HepG2 (cell line): ENCODE results near the gene HCFC1R1. TPM values are rescaled to one million over a fixed set of nuclear protein-coding genes. Genes with fewer than 3 reads are reported as not detected.

Experiments used
- AGO1 ChIP-seq: fragments of 200-400 bp; formaldehyde crosslinking; IDR thresholded peaks from 2 replicates; pipeline ENCODE4 v1.6.1; 2017; ENCODE audit warnings: mild to moderate bottlenecking, low read depth, low read length, moderate library complexity; ENCODE audit not compliant: poor library complexity, severe bottlenecking
- ESRRA ChIP-seq: sonication (generic); formaldehyde crosslinking; IDR thresholded peaks from 2 replicates; pipeline ENCODE4 v1.5.1; 2020; ENCODE audit warnings: mild to moderate bottlenecking, low read depth, missing genetic modification reagents
- FOXA1 ChIP-seq, 2 experiments: fragments of 450-650 bp in 1 of 2; sonication (generic) in 1 of 2; formaldehyde crosslinking in 1 of 2; IDR thresholded peaks; 2 replicates each; pipeline versions ENCODE4 v1.4.0 to v1.6.1; 2016 to 2020; ENCODE audit warnings: missing genetic modification reagents in 1 of 2
- IRF9 ChIP-seq: sonication (generic); formaldehyde crosslinking; IDR thresholded peaks from 2 replicates; pipeline ENCODE4 v1.8.0; 2022; ENCODE audit warnings: missing genetic modification reagents, mild to moderate bottlenecking, borderline replicate concordance
- JUNB ChIP-seq: sonication (generic); formaldehyde crosslinking; IDR thresholded peaks from 2 replicates; pipeline ENCODE4 v1.8.0; 2022; ENCODE audit warnings: missing genetic modification reagents, mild to moderate bottlenecking, borderline replicate concordance
- KAT2B ChIP-seq: fragments of 150-350 bp; IDR thresholded peaks from 2 replicates; pipeline ENCODE4 v1.6.1; 2014; ENCODE audit warnings: low read depth, low read length, borderline replicate concordance
- KMT2A ChIP-seq: sonication (generic); formaldehyde crosslinking; IDR thresholded peaks from 2 replicates; pipeline ENCODE4 v1.4.0; 2020; ENCODE audit warnings: missing genetic modification reagents
- MXD4 ChIP-seq: IDR thresholded peaks from 2 replicates; pipeline ENCODE4 v1.6.1; 2016; ENCODE audit warnings: mild to moderate bottlenecking, missing biosample characterization, missing genetic modification reagents
- NFKBIZ ChIP-seq: IDR thresholded peaks from 2 replicates; pipeline ENCODE4 v1.6.1; 2018; ENCODE audit warnings: missing genetic modification reagents, missing compliant biosample characterization
- PHF8 ChIP-seq: sonication (generic); formaldehyde crosslinking; IDR thresholded peaks from 2 replicates; pipeline ENCODE4 v1.5.0; 2020; ENCODE audit warnings: missing genetic modification reagents
- SP4 ChIP-seq: sonication (generic); formaldehyde crosslinking; IDR thresholded peaks from 2 replicates; pipeline ENCODE4 v1.8.1; 2023; ENCODE audit warnings: mild to moderate bottlenecking, missing genetic modification reagents
- TBX2 ChIP-seq: sonication (generic); formaldehyde crosslinking; IDR thresholded peaks from 2 replicates; pipeline ENCODE4 v1.5.0; 2020; ENCODE audit warnings: missing genetic modification reagents, mild to moderate bottlenecking, borderline replicate concordance
- TSC22D2 ChIP-seq: sonication (generic); formaldehyde crosslinking; IDR thresholded peaks from 2 replicates; pipeline ENCODE4 v1.5.1; 2020; ENCODE audit warnings: missing genetic modification reagents, mild to moderate bottlenecking, borderline replicate concordance
- ZFP1 ChIP-seq: IDR thresholded peaks from 2 replicates; pipeline ENCODE4 v1.6.1; 2016
- ZNF101 ChIP-seq: sonication (generic); formaldehyde crosslinking; IDR thresholded peaks from 2 replicates; pipeline ENCODE4 v1.4.0; 2020; ENCODE audit warnings: mild to moderate bottlenecking, low read depth, missing genetic modification reagents, borderline replicate concordance
- ZNF350 ChIP-seq: sonication (generic); formaldehyde crosslinking; IDR thresholded peaks from 2 replicates; pipeline ENCODE4 v1.4.0; 2020; ENCODE audit warnings: mild to moderate bottlenecking, low read depth, missing genetic modification reagents, borderline replicate concordance
- ZNF432 ChIP-seq: sonication (generic); formaldehyde crosslinking; IDR thresholded peaks from 2 replicates; pipeline ENCODE4 v1.5.0; 2020; ENCODE audit warnings: missing genetic modification reagents, mild to moderate bottlenecking, borderline replicate concordance
- ZNF530 ChIP-seq: sonication (generic); formaldehyde crosslinking; IDR thresholded peaks from 2 replicates; pipeline ENCODE4 v1.5.0; 2020; ENCODE audit warnings: low read depth, mild to moderate bottlenecking, missing genetic modification reagents
- ZNF644 ChIP-seq: IDR thresholded peaks from 2 replicates; pipeline ENCODE4 v1.6.1; 2016; ENCODE audit warnings: low read depth
- ZNF674 ChIP-seq: sonication (generic); formaldehyde crosslinking; IDR thresholded peaks from 2 replicates; pipeline ENCODE4 v1.5.0; 2020; ENCODE audit warnings: low read depth, mild to moderate bottlenecking, missing genetic modification reagents
- ZNF841 ChIP-seq: sonication (generic); formaldehyde crosslinking; IDR thresholded peaks from 2 replicates; pipeline ENCODE4 v1.8.1; 2023; ENCODE audit warnings: missing genetic modification reagents, borderline replicate concordance
- ZNF878 ChIP-seq: sonication (generic); formaldehyde crosslinking; IDR thresholded peaks from 2 replicates; pipeline ENCODE4 v1.8.1; 2023; ENCODE audit warnings: mild to moderate bottlenecking, missing genetic modification reagents, moderate library complexity
- polyA plus RNA-seq, 8 experiments: library from polyadenylated mRNA; depleted of rRNA in 3 of 8; stranded (reverse) in 7 of 8; unstranded in 1 of 8; fragments of >200 nt; fragmentation: Illumina TruSeq in 4 of 8; extraction: Trizol in 4 of 8; gene quantifications; 2 replicates each; pipeline versions ENCODE4 v1.2.1 to v1.2.3, GENCODE V29; 2011 to 2016; ENCODE audit warnings: low read depth in 4 of 8, missing spikeins in 1 of 8, mixed read lengths in 1 of 8; ENCODE audit not compliant: insufficient read depth in 1 of 8
- total RNA-seq, 5 experiments: library from RNA; depleted of rRNA; stranded (reverse); fragments of >200 nt; fragmentation: Illumina TruSeq; extraction: Trizol; gene quantifications; 2 replicates each; pipeline ENCODE4 v1.2.3, GENCODE V29; 2016; ENCODE audit warnings: low read depth in 1 of 5
- TF ChIP-seq, protein P1 (sequence below): sonication (generic); formaldehyde crosslinking; IDR thresholded peaks from 2 replicates; pipeline ENCODE4 v1.5.0; 2020; ENCODE audit warnings: mild to moderate bottlenecking, missing genetic modification reagents
- TF ChIP-seq, protein P2 (sequence below): sonication (generic); formaldehyde crosslinking; conservative IDR thresholded peaks from 2 replicates; pipeline ENCODE4 v1.8.0; 2022; ENCODE audit warnings: missing genetic modification reagents

The HCFC1R1 gene
- total and polyA plus RNA-seq, 2 of the 13 experiments (the other 11 are each of a cell fraction or from before 2014, with no cell fraction given), result 13.8 to 16.1 TPM

DNA sequence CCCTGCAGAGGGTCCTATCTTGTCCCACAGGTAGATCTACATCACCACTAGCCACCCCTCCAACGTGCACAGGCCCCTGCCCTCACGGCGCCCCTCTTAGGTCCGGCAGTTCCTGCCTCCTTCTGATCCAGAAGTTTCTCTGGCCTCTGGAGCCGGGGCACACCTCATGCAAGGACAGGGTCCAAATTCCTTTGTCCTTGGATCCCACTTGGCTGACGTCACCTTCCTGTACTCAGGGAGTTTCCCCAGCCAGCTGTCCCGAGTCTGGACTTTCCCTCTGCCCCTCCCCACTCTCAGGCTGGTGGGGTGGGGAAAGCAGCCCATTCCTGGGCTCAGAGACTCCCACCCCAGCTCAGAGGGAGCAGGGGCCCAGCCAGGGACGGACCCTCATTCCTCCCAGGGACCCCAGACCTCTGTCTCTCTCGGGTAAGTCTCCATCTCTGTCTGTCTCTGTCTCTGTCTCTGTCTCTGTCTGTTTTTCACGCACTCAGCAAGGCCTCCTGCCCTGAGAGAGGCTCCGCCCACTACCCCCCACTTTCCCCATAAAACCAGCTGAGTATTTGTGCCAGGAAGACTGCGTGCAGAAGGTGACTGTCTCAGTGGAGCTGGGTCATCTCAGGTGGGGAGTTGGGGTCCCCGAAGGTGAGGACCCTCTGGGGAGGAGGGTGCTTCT, 41.5 kb upstream of the HCFC1R1 start, which contains the start of gene IL32 (continued):
- TF ChIP-seq ZNF101 (CRISPR knock-in tag), result no peak; the same call in 1 of the 2 replicates
- TF ChIP-seq NFKBIZ (CRISPR knock-in tag), result peak; percentile 76; the same call in 1 of the 2 replicates
- 0 out of 2 replicates have a peak, but pooled peaks have one; percentile 45 for TF ChIP-seq ZNF644 (CRISPR knock-in tag)
- peak; percentile 62; the same call in 1 of the 2 replicates for TF ChIP-seq ZNF350 (CRISPR knock-in tag)
- no peak for TF ChIP-seq AGO1
- peak; percentile 74; the same call in 1 of the 2 replicates for TF ChIP-seq ZNF530 (CRISPR knock-in tag)
- no peak for TF ChIP-seq ZFP1 (CRISPR knock-in tag)
- no peak for TF ChIP-seq ZNF432
- TF ChIP-seq FOXA1 (IDR thresholded peaks at IDR 0.05), result no peak
- TF ChIP-seq FOXA1 (CRISPR knock-in tag; IDR thresholded peaks at IDR 0.05), result no peak
- no peak for TF ChIP-seq KAT2B
- no peak for TF ChIP-seq MXD4 (CRISPR knock-in tag)
- no peak for TF ChIP-seq KMT2A (CRISPR knock-in tag)
- TF ChIP-seq SP4 (CRISPR knock-in tag), result peak; percentile 42
- TF ChIP-seq, protein P1, sequence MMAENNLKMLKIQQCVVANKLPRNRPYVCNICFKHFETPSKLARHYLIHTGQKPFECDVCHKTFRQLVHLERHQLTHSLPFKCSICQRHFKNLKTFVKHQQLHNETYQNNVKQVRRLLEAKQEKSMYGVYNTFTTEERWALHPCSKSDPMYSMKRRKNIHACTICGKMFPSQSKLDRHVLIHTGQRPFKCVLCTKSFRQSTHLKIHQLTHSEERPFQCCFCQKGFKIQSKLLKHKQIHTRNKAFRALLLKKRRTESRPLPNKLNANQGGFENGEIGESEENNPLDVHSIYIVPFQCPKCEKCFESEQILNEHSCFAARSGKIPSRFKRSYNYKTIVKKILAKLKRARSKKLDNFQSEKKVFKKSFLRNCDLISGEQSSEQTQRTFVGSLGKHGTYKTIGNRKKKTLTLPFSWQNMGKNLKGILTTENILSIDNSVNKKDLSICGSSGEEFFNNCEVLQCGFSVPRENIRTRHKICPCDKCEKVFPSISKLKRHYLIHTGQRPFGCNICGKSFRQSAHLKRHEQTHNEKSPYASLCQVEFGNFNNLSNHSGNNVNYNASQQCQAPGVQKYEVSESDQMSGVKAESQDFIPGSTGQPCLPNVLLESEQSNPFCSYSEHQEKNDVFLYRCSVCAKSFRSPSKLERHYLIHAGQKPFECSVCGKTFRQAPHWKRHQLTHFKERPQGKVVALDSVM (CRISPR knock-in tag), result no peak
- TF ChIP-seq, protein P2, sequence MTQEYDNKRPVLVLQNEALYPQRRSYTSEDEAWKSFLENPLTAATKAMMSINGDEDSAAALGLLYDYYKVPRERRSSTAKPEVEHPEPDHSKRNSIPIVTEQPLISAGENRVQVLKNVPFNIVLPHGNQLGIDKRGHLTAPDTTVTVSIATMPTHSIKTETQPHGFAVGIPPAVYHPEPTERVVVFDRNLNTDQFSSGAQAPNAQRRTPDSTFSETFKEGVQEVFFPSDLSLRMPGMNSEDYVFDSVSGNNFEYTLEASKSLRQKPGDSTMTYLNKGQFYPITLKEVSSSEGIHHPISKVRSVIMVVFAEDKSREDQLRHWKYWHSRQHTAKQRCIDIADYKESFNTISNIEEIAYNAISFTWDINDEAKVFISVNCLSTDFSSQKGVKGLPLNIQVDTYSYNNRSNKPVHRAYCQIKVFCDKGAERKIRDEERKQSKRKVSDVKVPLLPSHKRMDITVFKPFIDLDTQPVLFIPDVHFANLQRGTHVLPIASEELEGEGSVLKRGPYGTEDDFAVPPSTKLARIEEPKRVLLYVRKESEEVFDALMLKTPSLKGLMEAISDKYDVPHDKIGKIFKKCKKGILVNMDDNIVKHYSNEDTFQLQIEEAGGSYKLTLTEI (CRISPR knock-in tag), result no peak
- TF ChIP-seq ZNF841 (CRISPR knock-in tag), result no peak
- TF ChIP-seq TSC22D2 (CRISPR knock-in tag), result no peak
- TF ChIP-seq ESRRA, result peak; percentile 95
- peak; percentile 63; the same call in 1 of the 2 replicates for TF ChIP-seq IRF9
- TF ChIP-seq ZNF878 (CRISPR knock-in tag), result no peak; the same call in 1 of the 2 replicates
- TF ChIP-seq PHF8 (CRISPR knock-in tag), result peak; percentile 53; the same call in 1 of the 2 replicates
- no peak for TF ChIP-seq ZNF674 (CRISPR knock-in tag)
- peak; percentile 50 for TF ChIP-seq TBX2 (CRISPR knock-in tag)
- peak; percentile 24 for TF ChIP-seq JUNB
